WERI-Rb-1 (cell line): Measurements from ENCODE around the gene REL.
"Not testable (repeated sequence)": the region's sequence is repeated elsewhere in the genome, so short reads cannot be mapped to it uniquely, and the experiment has no call there.

Experiments used
- DNase-seq: peaks from one replicate; pipeline ENCODE4 v3.0.0-alpha.2; 2020
- H3K27ac ChIP-seq: fragments of 250-450 bp; sonication (Bioruptor Pico); 2 replicates; pipeline ENCODE4 v1.5.1; 2020; ENCODE audit warnings: mild to moderate bottlenecking, moderate library complexity
- H3K27me3 ChIP-seq: fragments of 250-450 bp; sonication (Bioruptor Pico); 2 replicates; pipeline ENCODE4 v1.5.1; 2021; ENCODE audit warnings: mild to moderate bottlenecking, low read depth, moderate library complexity; ENCODE audit not compliant: insufficient read depth, severe bottlenecking
- H3K36me3 ChIP-seq: fragments of 250-450 bp; sonication (Bioruptor Pico); 2 replicates; pipeline ENCODE4 v1.5.1; 2020; ENCODE audit warnings: mild to moderate bottlenecking, moderate library complexity
- H3K4me3 ChIP-seq: 2 replicates; pipeline ENCODE4 v1.5.1; 2011; ENCODE audit warnings: low read depth, mild to moderate bottlenecking, control low read depth, low read length
- H3K9me3 ChIP-seq: fragments of 250-450 bp; sonication (Bioruptor Pico); 2 replicates; pipeline ENCODE4 v1.5.1; 2021; ENCODE audit warnings: mild to moderate bottlenecking, moderate library complexity; ENCODE audit not compliant: severe bottlenecking
- CTCF ChIP-seq: IDR thresholded peaks from 2 replicates; pipeline ENCODE4 v1.5.1; 2011; ENCODE audit warnings: low read depth, mild to moderate bottlenecking, control low read depth, inconsistent platforms, low read length

REL gene

DNA sequence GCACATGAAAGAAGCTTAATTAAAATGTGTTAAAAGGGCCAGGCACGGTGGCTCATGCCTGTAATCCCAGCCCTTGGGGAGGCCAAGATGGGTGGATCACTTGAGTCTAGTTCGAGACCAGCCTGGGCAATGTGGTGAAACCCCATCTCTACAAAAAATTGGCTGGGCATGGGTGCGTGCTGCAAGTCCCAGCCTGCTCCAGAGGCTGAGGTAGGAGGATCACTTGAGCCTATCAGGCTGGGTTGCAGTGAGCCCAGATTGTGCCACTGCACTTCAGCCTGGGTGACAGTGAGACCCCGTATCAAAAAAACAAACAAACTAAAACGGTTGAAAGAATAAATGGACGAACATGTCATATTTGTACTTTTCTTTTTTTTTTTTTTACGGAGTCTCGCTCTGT is 26.0 kb downstream of the REL start:
- Histone ChIP-seq H3K27me3 (no peaks in the 10 kb centered on the region), H3K27ac (no peak overlapping the region)

DNA sequence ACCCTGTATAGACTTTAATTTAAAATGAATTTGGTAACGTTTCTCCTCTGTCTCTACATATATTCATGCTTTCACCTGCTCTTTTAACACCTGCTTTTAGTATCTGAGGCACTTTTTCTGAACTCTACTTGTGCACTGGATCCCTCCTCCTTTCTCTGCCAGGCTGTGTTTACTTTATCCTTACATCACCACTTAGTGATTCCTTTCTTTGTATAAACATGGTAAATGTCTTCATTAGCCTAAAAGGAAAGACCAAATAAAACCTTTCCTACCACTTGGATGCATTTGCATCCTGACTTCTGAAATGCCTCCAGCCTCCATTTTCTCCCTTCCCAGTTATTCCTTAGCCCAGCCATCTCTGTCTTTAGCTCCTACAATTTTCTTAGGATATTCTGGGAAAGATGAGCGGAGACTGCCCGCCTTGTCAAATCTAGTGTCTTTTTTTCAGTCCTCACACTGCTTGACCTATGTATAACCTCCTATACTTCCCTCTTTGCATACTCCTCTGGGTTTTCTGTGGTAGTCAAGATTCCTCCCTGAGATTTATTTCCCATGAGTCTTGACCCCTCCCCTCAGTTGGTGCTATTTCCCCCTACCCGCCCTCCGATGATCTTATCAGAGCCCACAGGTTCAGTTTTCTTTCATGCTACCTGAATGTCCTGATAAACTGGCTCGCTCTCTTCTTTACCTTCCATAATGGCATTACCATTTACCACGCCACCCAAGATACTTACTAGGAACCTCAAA is 44.8 kb downstream of the REL start:
- Histone ChIP-seq H3K9me3 (no peaks in the 10 kb centered on the region), H3K36me3 (peaks cover 28% of the 10 kb centered on the region), H3K4me3 (no peak overlapping the region), H3K27me3 (no peaks in the 10 kb centered on the region), H3K27ac (no peak overlapping the region)
- DNase-seq, result no peak
- no peak for TF ChIP-seq CTCF

More for the DNA sequence above, 26.0 kb downstream of the REL start:
- Histone ChIP-seq H3K36me3 (peaks cover 39% of the 10 kb centered on the region), H3K9me3 (no peaks in the 10 kb centered on the region), H3K4me3 (no peak overlapping the region)
- no peak for DNase-seq
- TF ChIP-seq CTCF, result no peak

DNA sequence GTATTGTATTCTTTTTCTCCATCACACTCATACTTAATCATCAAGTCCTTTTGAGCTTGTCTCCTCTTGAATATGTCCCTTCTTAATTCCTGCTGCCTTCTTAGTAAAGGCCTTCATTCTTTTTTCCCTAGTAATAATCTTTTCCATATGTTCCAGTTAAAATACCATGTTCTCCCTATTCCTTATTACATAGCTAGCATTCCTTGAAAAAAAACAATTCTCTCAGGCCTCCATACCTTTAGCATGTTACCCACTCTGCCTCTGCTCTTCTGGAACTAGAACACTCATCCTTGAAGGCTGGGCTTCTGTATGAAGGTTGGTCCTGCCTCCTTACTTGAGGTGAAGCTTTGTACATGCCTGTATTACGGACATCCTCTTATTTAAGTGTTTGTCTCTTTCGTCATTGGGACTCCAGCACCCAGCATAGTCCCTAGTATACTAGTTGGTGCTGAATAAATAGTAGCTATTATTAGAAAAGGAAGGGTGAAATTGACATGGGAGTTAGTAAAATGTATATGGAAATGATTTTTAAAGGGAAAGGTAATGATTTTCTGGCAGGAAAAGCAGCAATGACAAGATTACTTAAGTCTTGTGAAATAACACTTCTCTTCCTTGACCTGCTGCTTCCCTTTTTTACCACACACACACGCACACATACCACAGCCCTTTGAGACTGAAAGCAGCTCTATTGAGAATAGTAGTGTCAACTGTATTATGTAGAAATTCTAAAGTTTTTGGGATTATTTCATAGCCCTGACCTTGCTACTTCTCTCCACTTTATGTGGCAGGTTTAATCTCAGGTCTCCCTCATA is 45.6 kb downstream of the REL start:
- Histone ChIP-seq H3K36me3 (peaks cover 24% of the 10 kb centered on the region), H3K27me3 (no peaks in the 10 kb centered on the region), H3K4me3 (no peak overlapping the region), H3K9me3 (no peaks in the 10 kb centered on the region), H3K27ac (no peak overlapping the region)
- no peak for DNase-seq
- TF ChIP-seq CTCF, result no peak

GRCh38 chr2:60932061-60932460 is 50.7 kb downstream of the REL start:
- not testable (repeated sequence) for H3K27me3 ChIP-seq, H3K4me3 ChIP-seq, H3K9me3 ChIP-seq, DNase-seq, H3K27ac ChIP-seq
- peaks cover 10% of the 10 kb centered on the region for H3K36me3 ChIP-seq

GRCh38 chr2:60932954-60933353 is 51.6 kb downstream of the REL start:
- no peaks in the 10 kb centered on the region for H3K9me3 ChIP-seq
- TF ChIP-seq CTCF, result no peak
- no peak overlapping the region for H3K4me3 ChIP-seq
- no peaks in the 10 kb centered on the region for H3K27me3 ChIP-seq
- H3K36me3 ChIP-seq, result peaks cover 4% of the 10 kb centered on the region
- no peak for DNase-seq
- H3K27ac ChIP-seq, result no peak overlapping the region

- peaks cover 4% of the 10 kb centered on the region for H3K36me3 ChIP-seq
Measured at GRCh38 chr2:60934165-60934722, 52.9 kb downstream of the REL start.

More at GRCh38 chr2:60934165-60934722, 52.9 kb downstream of the REL start:
- TF ChIP-seq CTCF, result no peak
- Histone ChIP-seq H3K27ac (no peak overlapping the region), H3K4me3 (no peak overlapping the region), H3K9me3 (no peaks in the 10 kb centered on the region), H3K27me3 (no peaks in the 10 kb centered on the region)
- DNase-seq, result no peak
